PFSK-1 (cell line): ENCODE data around the gene PLEKHA6.

Experiments
- POLR2AphosphoS5 ChIP-seq: IDR thresholded peaks from 2 replicates; pipeline ENCODE4 v1.6.1; 2012; ENCODE audit warnings: low read depth, mild to moderate bottlenecking, control low read depth, low read length, moderate library complexity
- TAF1 ChIP-seq: IDR thresholded peaks from 2 replicates; pipeline ENCODE4 v1.6.1; 2012; ENCODE audit warnings: low read length, control low read depth, borderline replicate concordance; ENCODE audit not compliant: insufficient read depth
- TF ChIP-seq, protein P1 (sequence below), 2 experiments: IDR thresholded peaks; 2 replicates each; pipeline versions ENCODE4 v1.6.1 to v1.8.0; 2011 to 2012; ENCODE audit warnings: low read depth in 2 of 2, low read length in 2 of 2, control low read depth in 1 of 2, inconsistent platforms in 1 of 2, mild to moderate bottlenecking in 1 of 2, moderate library complexity in 1 of 2; ENCODE audit not compliant: insufficient read depth in 1 of 2

DNA sequence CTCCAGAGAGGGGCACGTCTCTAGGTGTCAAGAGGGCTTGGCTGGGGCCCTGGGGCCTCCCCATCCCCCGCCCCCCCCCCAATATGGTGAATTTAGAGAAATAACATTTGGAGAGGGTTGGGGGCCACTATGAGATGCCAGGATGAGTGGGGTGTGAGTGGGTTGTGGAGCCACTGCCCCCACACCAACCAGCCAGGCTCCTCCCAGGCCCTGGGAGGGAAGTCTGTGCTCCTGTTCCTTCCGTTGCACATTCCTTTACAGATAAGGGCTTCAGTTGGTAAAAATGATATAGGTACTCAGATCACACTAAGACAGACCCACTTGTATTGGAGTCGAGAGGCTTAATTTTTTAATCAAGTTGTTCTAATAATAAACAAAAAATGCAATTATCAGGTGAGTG lies 585 bp upstream of the PLEKHA6 start:
- TF ChIP-seq POLR2AphosphoS5 (no peak), TAF1 (no peak)
- TF ChIP-seq, protein P1, sequence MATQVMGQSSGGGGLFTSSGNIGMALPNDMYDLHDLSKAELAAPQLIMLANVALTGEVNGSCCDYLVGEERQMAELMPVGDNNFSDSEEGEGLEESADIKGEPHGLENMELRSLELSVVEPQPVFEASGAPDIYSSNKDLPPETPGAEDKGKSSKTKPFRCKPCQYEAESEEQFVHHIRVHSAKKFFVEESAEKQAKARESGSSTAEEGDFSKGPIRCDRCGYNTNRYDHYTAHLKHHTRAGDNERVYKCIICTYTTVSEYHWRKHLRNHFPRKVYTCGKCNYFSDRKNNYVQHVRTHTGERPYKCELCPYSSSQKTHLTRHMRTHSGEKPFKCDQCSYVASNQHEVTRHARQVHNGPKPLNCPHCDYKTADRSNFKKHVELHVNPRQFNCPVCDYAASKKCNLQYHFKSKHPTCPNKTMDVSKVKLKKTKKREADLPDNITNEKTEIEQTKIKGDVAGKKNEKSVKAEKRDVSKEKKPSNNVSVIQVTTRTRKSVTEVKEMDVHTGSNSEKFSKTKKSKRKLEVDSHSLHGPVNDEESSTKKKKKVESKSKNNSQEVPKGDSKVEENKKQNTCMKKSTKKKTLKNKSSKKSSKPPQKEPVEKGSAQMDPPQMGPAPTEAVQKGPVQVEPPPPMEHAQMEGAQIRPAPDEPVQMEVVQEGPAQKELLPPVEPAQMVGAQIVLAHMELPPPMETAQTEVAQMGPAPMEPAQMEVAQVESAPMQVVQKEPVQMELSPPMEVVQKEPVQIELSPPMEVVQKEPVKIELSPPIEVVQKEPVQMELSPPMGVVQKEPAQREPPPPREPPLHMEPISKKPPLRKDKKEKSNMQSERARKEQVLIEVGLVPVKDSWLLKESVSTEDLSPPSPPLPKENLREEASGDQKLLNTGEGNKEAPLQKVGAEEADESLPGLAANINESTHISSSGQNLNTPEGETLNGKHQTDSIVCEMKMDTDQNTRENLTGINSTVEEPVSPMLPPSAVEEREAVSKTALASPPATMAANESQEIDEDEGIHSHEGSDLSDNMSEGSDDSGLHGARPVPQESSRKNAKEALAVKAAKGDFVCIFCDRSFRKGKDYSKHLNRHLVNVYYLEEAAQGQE (IDR thresholded peaks at IDR 0.05; ENCODE audit: insufficient read depth in 1 of 2, low read depth in 2 of 2, low read length in 2 of 2), result no peak
